ENCODE measurements around the gene OR2AG2.

DNA sequence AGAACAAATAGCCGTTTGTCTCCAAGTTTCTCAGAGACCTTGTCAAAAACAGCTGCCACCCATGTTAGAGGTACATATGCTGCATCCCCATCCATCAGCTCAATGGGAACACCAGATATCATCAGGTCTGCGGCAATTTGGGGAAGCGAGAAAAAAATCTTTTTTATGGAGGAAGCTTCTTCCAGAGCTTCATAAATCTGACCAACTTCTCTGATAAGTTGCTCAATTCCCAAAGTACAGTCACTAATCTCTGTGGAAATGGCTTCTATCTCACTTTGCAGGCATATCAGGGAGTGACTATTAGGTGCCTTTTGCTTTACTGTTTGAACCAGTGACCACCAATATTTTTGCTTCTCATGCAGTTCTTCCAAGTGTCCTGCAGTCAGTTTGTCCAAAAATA lies 54.4 kb downstream of the OR2AG2 start:
- TF ChIP-seq, protein P1, sequence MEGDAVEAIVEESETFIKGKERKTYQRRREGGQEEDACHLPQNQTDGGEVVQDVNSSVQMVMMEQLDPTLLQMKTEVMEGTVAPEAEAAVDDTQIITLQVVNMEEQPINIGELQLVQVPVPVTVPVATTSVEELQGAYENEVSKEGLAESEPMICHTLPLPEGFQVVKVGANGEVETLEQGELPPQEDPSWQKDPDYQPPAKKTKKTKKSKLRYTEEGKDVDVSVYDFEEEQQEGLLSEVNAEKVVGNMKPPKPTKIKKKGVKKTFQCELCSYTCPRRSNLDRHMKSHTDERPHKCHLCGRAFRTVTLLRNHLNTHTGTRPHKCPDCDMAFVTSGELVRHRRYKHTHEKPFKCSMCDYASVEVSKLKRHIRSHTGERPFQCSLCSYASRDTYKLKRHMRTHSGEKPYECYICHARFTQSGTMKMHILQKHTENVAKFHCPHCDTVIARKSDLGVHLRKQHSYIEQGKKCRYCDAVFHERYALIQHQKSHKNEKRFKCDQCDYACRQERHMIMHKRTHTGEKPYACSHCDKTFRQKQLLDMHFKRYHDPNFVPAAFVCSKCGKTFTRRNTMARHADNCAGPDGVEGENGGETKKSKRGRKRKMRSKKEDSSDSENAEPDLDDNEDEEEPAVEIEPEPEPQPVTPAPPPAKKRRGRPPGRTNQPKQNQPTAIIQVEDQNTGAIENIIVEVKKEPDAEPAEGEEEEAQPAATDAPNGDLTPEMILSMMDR (IDR thresholded peaks at IDR 0.05), result no peak
- no peak for TF ChIP-seq EZH2 (IDR thresholded peaks at IDR 0.05; ENCODE audit: borderline replicate concordance, insufficient read depth, low read depth, low read length, poor library complexity, severe bottlenecking)
